ENCODE results near the gene NMT1. TPM values are rescaled to one million over a fixed set of nuclear protein-coding genes. Genes with fewer than 3 reads are reported as not detected.

Gene NMT1
- total and polyA plus RNA-seq, 4 donors, result 37.7 to 120 (median 48.9) TPM

GRCh38 chr17:45091778-45092425 lies 30.8 kb downstream of the NMT1 start:
- DNase-seq (no peak), ATAC-seq (ENCODE audit: insufficient read depth, low FRiP score) (no peak)
- H3K27me3 ChIP-seq (ENCODE audit: control insufficient read depth in 3 of 3, insufficient read depth in 3 of 3, low read length in 2 of 3), result no peaks in the 10 kb centered on the region
- peaks cover 0 to 7% (median 0%) of the 10 kb centered on the region in 5 donors for H3K4me1 ChIP-seq (ENCODE audit: control insufficient read depth in 5 of 5, insufficient read depth in 5 of 5, low read length in 5 of 5)
- TF ChIP-seq CTCF (IDR thresholded peaks at IDR 0.05; ENCODE audit: control extremely low read depth, extremely low read depth), result no peak
- peaks cover 16 to 49% (median 44%) of the 10 kb centered on the region in 4 donors for H3K36me3 ChIP-seq (ENCODE audit: control insufficient read depth in 4 of 4, insufficient read depth in 4 of 4, low read length in 4 of 4)
- H3K4me3 ChIP-seq, result no peak overlapping the region
- 91 to 93% methylated on average over 11 of the region's 11 CpGs for WGBS, 2 donors
- no peaks in the 10 kb centered on the region for H3K9me3 ChIP-seq (ENCODE audit: control insufficient read depth in 4 of 4, insufficient read depth in 3 of 4, low read length in 3 of 4)
- H3K9ac ChIP-seq (ENCODE audit: insufficient read depth in 1 of 2, low read length in 2 of 2), result no peak overlapping the region
- peak overlapping the region; percentile 75 to 81 for H3K27ac ChIP-seq (ENCODE audit: low read depth in 1 of 2, low read length in 1 of 2)

GRCh38 chr17:45092911-45093430 lies 31.9 kb downstream of the NMT1 start:
- H3K9ac ChIP-seq (ENCODE audit: insufficient read depth in 1 of 2, low read length in 2 of 2), result no peak overlapping the region
- no peak for TF ChIP-seq CTCF (IDR thresholded peaks at IDR 0.05; ENCODE audit: control extremely low read depth, extremely low read depth)
- no peaks in the 10 kb centered on the region for H3K27me3 ChIP-seq (ENCODE audit: control insufficient read depth in 3 of 3, insufficient read depth in 3 of 3, low read length in 2 of 3)
- WGBS, 2 donors, result 53 to 81% methylated on average over 6 of the region's 6 CpGs
- H3K27ac ChIP-seq (ENCODE audit: low read depth in 1 of 2, low read length in 1 of 2), result peak overlapping the region; percentile 74 to 86
- peaks cover 15 to 52% (median 42%) of the 10 kb centered on the region in 4 donors for H3K36me3 ChIP-seq (ENCODE audit: control insufficient read depth in 4 of 4, insufficient read depth in 4 of 4, low read length in 4 of 4)
- ATAC-seq (ENCODE audit: insufficient read depth, low FRiP score) (peak; percentile 98), DNase-seq (no peak)
- peaks cover 0 to 7% (median 0%) of the 10 kb centered on the region in 5 donors for H3K4me1 ChIP-seq (ENCODE audit: control insufficient read depth in 5 of 5, insufficient read depth in 5 of 5, low read length in 5 of 5)
- H3K4me3 ChIP-seq, result no peak overlapping the region
- H3K9me3 ChIP-seq (ENCODE audit: control insufficient read depth in 4 of 4, insufficient read depth in 3 of 4, low read length in 3 of 4), result no peaks in the 10 kb centered on the region

- no peaks in the 10 kb centered on the region for H3K27me3 ChIP-seq (ENCODE audit: control insufficient read depth in 3 of 3, insufficient read depth in 3 of 3, low read length in 2 of 3)
- DNase-seq (no peak), ATAC-seq (ENCODE audit: insufficient read depth, low FRiP score) (no peak)
- no peak overlapping the region for H3K9ac ChIP-seq (ENCODE audit: insufficient read depth in 1 of 2, low read length in 2 of 2)
- no peaks in the 10 kb centered on the region for H3K9me3 ChIP-seq (ENCODE audit: control insufficient read depth in 4 of 4, insufficient read depth in 3 of 4, low read length in 3 of 4)
- TF ChIP-seq CTCF (IDR thresholded peaks at IDR 0.05; ENCODE audit: control extremely low read depth, extremely low read depth), result no peak
- 68 to 82% methylated on average over 13 of the region's 13 CpGs for WGBS, 2 donors
- H3K36me3 ChIP-seq (ENCODE audit: control insufficient read depth in 4 of 4, insufficient read depth in 4 of 4, low read length in 4 of 4), result peaks cover 18 to 56% (median 43%) of the 10 kb centered on the region in 4 donors
- peaks cover 0 to 7% (median 2%) of the 10 kb centered on the region in 5 donors for H3K4me1 ChIP-seq (ENCODE audit: control insufficient read depth in 5 of 5, insufficient read depth in 5 of 5, low read length in 5 of 5)
- no peak overlapping the region for H3K4me3 ChIP-seq
- H3K27ac ChIP-seq (ENCODE audit: low read depth in 1 of 2, low read length in 1 of 2), result peak overlapping the region; percentile 74 to 86
Observed at GRCh38 chr17:45093444-45094110, 32.5 kb downstream of the NMT1 start.

Data from lung (tissue), 12 donors.